ENCODE measurements around the gene ATP6V1B1. TPM values are rescaled to one million over a fixed set of nuclear protein-coding genes. Genes with fewer than 3 reads are reported as not detected.
A peak's percentile ranks its signal among the peaks of the same experiment; 100 is the strongest.

The ATP6V1B1 gene
- total and polyA plus RNA-seq, 9 of the 15 experiments (the other 6 are each of a cell fraction or from before 2014, with no cell fraction given) = not detected

- Histone ChIP-seq H3K9me3 (replicated peaks; ENCODE audit: control insufficient read depth, insufficient read depth, low read depth, low read length) (no peaks in the 10 kb centered on the region; the same call in 1 of the 2 replicates), H3K4me3 (no peak overlapping the region), H4K20me1 (replicated peaks; ENCODE audit: control insufficient read depth, insufficient read depth, low read length) (0 out of 2 replicates have a peak, but pooled peaks cover 3% of the 10 kb centered on the region), H3K36me3 (ENCODE audit: control insufficient read depth, insufficient read depth, low read length) (peaks cover 66% of the 10 kb centered on the region), H3K79me2 (ENCODE audit: control insufficient read depth, insufficient read depth, low read length) (no peaks in the 10 kb centered on the region), H2AFZ (ENCODE audit: low read depth, low read length) (no peak overlapping the region), H3K4me1 (replicated peaks in 1 of 2; ENCODE audit: control insufficient read depth in 2 of 2, insufficient read depth in 2 of 2, low read length in 2 of 2) (peaks cover 0 to 6% of the 10 kb centered on the region in 2 experiments; a peak in 2 of 5 replicates), H3K9ac (ENCODE audit: insufficient read depth in 1 of 2, low read depth in 2 of 2, low read length in 2 of 2) (no peak overlapping the region), H3K27ac (ENCODE audit: extremely low read depth, low read depth, low read length) (no peak overlapping the region), H3K9me1 (ENCODE audit: control insufficient read depth, insufficient read depth, low read length) (no peaks in the 10 kb centered on the region), H3K27me3 (ENCODE audit: control insufficient read depth in 2 of 2, insufficient read depth in 2 of 2, low read length in 2 of 2) (no peaks in the 10 kb centered on the region), H3K4me2 (ENCODE audit: insufficient read depth, low read length) (no peak overlapping the region)
- ChIA-PET POLR2A (no interaction called here), CTCF (ENCODE audit: low intra/inter-chr PET ratio) (no interaction called here)
- DNase-seq (ENCODE audit: extremely low read depth in 1 of 4, low spot score in 3 of 4) (peak in 1 of 4 experiments; percentile 2), ATAC-seq (no peak), FAIRE-seq (no peak)
- WGBS (ENCODE audit: insufficient coverage, low coverage, missing lambda C conversion rate) = 40% methylated on average over 1 of the region's 1 CpG
- intact Hi-C loops (cut with micrococcal nuclease) = no loop called here
- in situ Hi-C loops (cut with MboI) = no loop called here
- TSS peak; percentile 19 for BruUV-seq (replicated peaks)
- TF ChIP-seq SRSF3 (IDR thresholded peaks at IDR 0.05; ENCODE audit: insufficient read depth, low read length) (no peak), STAG1 (CRISPR knock-in tag; IDR thresholded peaks at IDR 0.05; ENCODE audit: borderline replicate concordance) (no peak), GABPB2 (CRISPR knock-in tag; conservative IDR thresholded peaks at IDR 0.05) (no peak), PHB (CRISPR knock-in tag; IDR thresholded peaks at IDR 0.05) (no peak), RBM34 (IDR thresholded peaks at IDR 0.05; ENCODE audit: borderline replicate concordance, insufficient read depth, low read length) (no peak), SIN3B (IDR thresholded peaks at IDR 0.05; ENCODE audit: low read depth) (no peak), RNF219 (CRISPR knock-in tag; IDR thresholded peaks at IDR 0.05) (no peak), ESRRA (IDR thresholded peaks at IDR 0.05; ENCODE audit: borderline replicate concordance, low read depth) (no peak), EP300 (IDR thresholded peaks at IDR 0.05; ENCODE audit: low read length) (no peak), MNT (conservative IDR thresholded peaks at IDR 0.05) (no peak), ZNF3 (CRISPR knock-in tag; IDR thresholded peaks at IDR 0.05) (no peak), BACH1 (tag; IDR thresholded peaks at IDR 0.05) (no peak), CREM (IDR thresholded peaks at IDR 0.05; ENCODE audit: low read depth) (no peak), ZNF551 (CRISPR knock-in tag; IDR thresholded peaks at IDR 0.05) (no peak), DDX20 (tag; IDR thresholded peaks at IDR 0.05; ENCODE audit: low read depth) (no peak), ELK1 (CRISPR knock-in tag; IDR thresholded peaks at IDR 0.05) (no peak), ZNF778 (CRISPR knock-in tag; IDR thresholded peaks at IDR 0.05) (no peak), HBP1 (CRISPR knock-in tag; IDR thresholded peaks at IDR 0.05) (no peak), RFX7 (CRISPR knock-in tag; IDR thresholded peaks at IDR 0.05) (no peak)
These were observed 51.7 kb downstream of the ATP6V1B1 start for GRCh38 chr2:70987386-70987785.
